Thyroid gland (tissue), 4 donors: ENCODE data around the gene NAT8L. TPM values are rescaled to one million over a fixed set of nuclear protein-coding genes. Genes with fewer than 3 reads are reported as not detected.

Source experiments
- DNase-seq, 2 donors: peaks; one replicate each; pipeline ENCODE4 v3.0.0-alpha.2; 2019
- H3K27ac ChIP-seq, 3 donors: fragments of 200-600 bp; sonication (generic); 1 replicate in 2 of 3; 2 replicates in 1 of 3; pipeline ENCODE4 v1.5.1; 2016 to 2019; ENCODE audit warnings: mild to moderate bottlenecking in 1 of 3, moderate library complexity in 1 of 3
- H3K27me3 ChIP-seq: fragments of 200-600 bp; sonication (generic); one replicate; pipeline ENCODE4 v1.5.1; 2019
- H3K36me3 ChIP-seq, 2 donors: fragments of 200-600 bp; sonication (generic); one replicate each; pipeline ENCODE4 v1.5.1; 2016 to 2019
- H3K4me1 ChIP-seq, 2 donors: fragments of 200-600 bp; sonication (generic); one replicate each; pipeline ENCODE4 v1.5.1; 2017 to 2019
- H3K4me3 ChIP-seq, 3 donors: fragments of 200-600 bp; sonication (generic); replicated peaks in 1 of 3; 1 replicate in 2 of 3; 2 replicates in 1 of 3; pipeline ENCODE4 v1.5.1; 2016; ENCODE audit warnings: mild to moderate bottlenecking in 1 of 3
- H3K9me3 ChIP-seq: fragments of 200-600 bp; sonication (generic); one replicate; pipeline ENCODE4 v1.5.1; 2017
- POLR2A ChIP-seq, 2 donors: fragments of 450-650 bp; IDR thresholded peaks; one replicate each; pipeline ENCODE4 v1.6.1; 2017; ENCODE audit warnings: antibody characterized with exemption in 2 of 2, mild to moderate bottlenecking in 2 of 2, moderate library complexity in 1 of 2
- WGBS, 2 donors: methylation state at CpG; one replicate each; pipeline ENCODE4 v1.1.5; 2017; 5-methylcytosine and 5-hydroxymethylcytosine counted together
- intact Hi-C: fragments of 100-400 bp; cut with DNase I; formaldehyde crosslinking; loops from one replicate; pipeline ENCODE4 v1.15.1; 2023
- total RNA-seq, 4 donors: library from RNA; depleted of rRNA; stranded (reverse); fragments of >200 nt; gene quantifications; one replicate each; pipeline ENCODE4 v1.2.3, GENCODE V29; 2016
- TF ChIP-seq, protein P1 (sequence below), 6 experiments: fragments of 200-600 bp in 3 of 6; fragments of 450-650 bp in 3 of 6; sonication (generic) in 3 of 6; IDR thresholded peaks; one replicate each; pipeline ENCODE4 v1.5.1; 2016 to 2019; ENCODE audit warnings: antibody characterized with exemption in 6 of 6, mild to moderate bottlenecking in 2 of 6, inconsistent platforms in 1 of 6, moderate library complexity in 1 of 6

The NAT8L gene
- total RNA-seq, 4 donors from 2014 or later: 1.3 to 1.8 (median 1.5) TPM

- Histone ChIP-seq H3K4me1 (peaks cover 0 to 5% of the 10 kb centered on the region in 2 donors), H3K36me3 (no peaks in the 10 kb centered on the region), H3K4me3 (no peak overlapping the region), H3K27me3 (no peaks in the 10 kb centered on the region), H3K9me3 (no peaks in the 10 kb centered on the region), H3K27ac (no peak overlapping the region)
- no peak for TF ChIP-seq POLR2A (IDR thresholded peaks at IDR 0.05)
- TF ChIP-seq, protein P1, sequence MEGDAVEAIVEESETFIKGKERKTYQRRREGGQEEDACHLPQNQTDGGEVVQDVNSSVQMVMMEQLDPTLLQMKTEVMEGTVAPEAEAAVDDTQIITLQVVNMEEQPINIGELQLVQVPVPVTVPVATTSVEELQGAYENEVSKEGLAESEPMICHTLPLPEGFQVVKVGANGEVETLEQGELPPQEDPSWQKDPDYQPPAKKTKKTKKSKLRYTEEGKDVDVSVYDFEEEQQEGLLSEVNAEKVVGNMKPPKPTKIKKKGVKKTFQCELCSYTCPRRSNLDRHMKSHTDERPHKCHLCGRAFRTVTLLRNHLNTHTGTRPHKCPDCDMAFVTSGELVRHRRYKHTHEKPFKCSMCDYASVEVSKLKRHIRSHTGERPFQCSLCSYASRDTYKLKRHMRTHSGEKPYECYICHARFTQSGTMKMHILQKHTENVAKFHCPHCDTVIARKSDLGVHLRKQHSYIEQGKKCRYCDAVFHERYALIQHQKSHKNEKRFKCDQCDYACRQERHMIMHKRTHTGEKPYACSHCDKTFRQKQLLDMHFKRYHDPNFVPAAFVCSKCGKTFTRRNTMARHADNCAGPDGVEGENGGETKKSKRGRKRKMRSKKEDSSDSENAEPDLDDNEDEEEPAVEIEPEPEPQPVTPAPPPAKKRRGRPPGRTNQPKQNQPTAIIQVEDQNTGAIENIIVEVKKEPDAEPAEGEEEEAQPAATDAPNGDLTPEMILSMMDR (IDR thresholded peaks at IDR 0.05): no peak
- WGBS, 2 donors: 78 to 88% methylated on average over 15 to 16 of the region's 24 CpGs
- no peak for DNase-seq
- intact Hi-C loops: no loop called here
These were observed 6.2 kb downstream of the NAT8L start for GRCh38 chr4:2065106-2065930.

DNA sequence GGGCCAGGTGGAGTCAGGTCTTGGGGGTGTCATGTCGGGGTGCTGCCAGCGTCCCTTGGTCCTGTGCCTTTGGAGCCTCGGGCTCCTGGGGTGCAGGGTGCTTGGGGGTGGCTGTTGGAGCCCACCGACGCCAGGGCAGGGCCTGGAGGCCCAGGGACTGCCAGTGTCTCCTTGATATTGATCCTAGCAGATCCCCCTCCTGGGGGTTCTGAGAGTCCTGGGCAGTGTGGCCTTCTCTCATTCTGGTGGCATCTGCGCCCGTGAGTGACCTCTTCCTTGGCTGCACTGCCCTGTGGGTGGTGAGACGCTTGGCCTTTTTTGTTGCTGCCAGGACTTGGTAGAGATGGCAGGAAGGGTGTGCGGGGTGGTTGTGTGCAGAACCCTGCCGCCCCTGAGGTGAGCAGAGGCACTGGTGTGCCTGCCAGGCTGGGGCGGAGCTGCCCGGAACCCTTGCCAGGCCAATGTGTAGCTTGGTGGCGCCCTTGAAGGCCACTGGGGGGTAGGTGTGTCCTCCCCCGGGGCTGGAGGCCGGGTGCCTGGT lies 7.0 kb downstream of the NAT8L start:
- no peaks in the 10 kb centered on the region for H3K27me3 ChIP-seq

GRCh38 chr4:2066571-2067445 lies 7.7 kb downstream of the NAT8L start:
- Histone ChIP-seq H3K4me1 (peaks cover 6% of the 10 kb centered on the region in 2 donors), H3K36me3 (no peaks in the 10 kb centered on the region), H3K4me3 (no peak overlapping the region), H3K27me3 (no peaks in the 10 kb centered on the region), H3K27ac (no peak overlapping the region), H3K9me3 (no peaks in the 10 kb centered on the region)
- intact Hi-C loops: no loop called here
- no peak for DNase-seq
- no peak for TF ChIP-seq POLR2A (IDR thresholded peaks at IDR 0.05)
- TF ChIP-seq, protein P1 (IDR thresholded peaks at IDR 0.05): no peak
- WGBS, 2 donors: 89 to 91% methylated on average over 7 to 22 of the region's 29 CpGs

More for the DNA sequence above, 7.0 kb downstream of the NAT8L start:
- Histone ChIP-seq H3K27ac (no peak overlapping the region), H3K9me3 (no peaks in the 10 kb centered on the region), H3K4me3 (no peak overlapping the region), H3K4me1 (no peaks in the 10 kb centered on the region), H3K36me3 (no peaks in the 10 kb centered on the region)
- intact Hi-C loops: no loop called here
- WGBS, 2 donors: 74 to 92% methylated on average over 5 to 6 of the region's 15 CpGs
- no peak for TF ChIP-seq POLR2A (IDR thresholded peaks at IDR 0.05)
- TF ChIP-seq, protein P1 (IDR thresholded peaks at IDR 0.05): no peak
- DNase-seq: no peak

DNA sequence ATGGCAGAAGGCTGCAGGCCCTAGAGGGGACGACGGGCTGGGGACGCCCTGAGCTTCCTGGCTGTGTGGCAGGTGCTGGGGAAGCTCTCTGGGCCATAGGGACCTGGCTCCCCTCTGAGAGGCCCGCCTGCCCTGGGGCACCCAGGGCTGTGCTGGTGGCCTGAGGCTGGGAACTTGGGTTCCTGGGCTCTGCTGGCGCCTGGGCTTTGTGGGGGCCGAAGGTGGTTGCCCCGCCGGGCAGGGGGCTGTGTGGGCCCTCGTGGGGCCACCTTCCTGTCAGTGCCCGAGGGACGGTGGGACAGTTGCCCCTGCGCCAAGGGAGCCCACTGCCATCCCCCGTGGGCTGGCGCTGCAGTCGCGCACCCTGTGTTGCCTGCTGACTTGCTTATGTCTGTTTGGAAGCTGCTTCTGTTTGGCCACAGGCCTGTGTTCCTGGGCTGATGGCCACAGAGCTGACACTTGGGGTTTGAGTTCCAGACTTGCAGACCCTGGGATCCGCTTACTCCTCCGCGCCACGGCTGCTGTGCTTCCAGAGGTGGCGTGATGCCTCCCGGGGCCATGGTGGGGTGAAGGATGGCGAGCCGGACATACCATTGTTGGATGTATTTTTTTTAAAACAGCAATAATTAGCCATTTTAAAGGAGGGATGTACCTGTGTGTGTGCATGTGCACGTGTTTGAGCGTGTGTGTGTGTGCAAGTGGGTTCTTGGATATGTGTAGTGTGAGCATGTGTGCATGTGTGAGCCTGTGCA lies 8.5 kb downstream of the NAT8L start:
- Histone ChIP-seq H3K9me3 (no peaks in the 10 kb centered on the region), H3K27ac (no peak overlapping the region), H3K27me3 (no peaks in the 10 kb centered on the region), H3K4me1 (peaks cover 13 to 15% of the 10 kb centered on the region in 2 donors), H3K4me3 (no peak overlapping the region), H3K36me3 (no peaks in the 10 kb centered on the region)
- DNase-seq: no peak
- intact Hi-C loops: no loop called here
- WGBS, 2 donors: 88% methylated on average over 19 to 20 of the region's 26 CpGs
- TF ChIP-seq POLR2A (IDR thresholded peaks at IDR 0.05): no peak
- TF ChIP-seq, protein P1 (IDR thresholded peaks at IDR 0.05): no peak
